GM12878 (cell line): ENCODE results near the gene PSMD4. TPM values are rescaled to one million over a fixed set of nuclear protein-coding genes. Genes with fewer than 3 reads are reported as not detected.

Experiments used
- ATAC-seq: fragments of 200-7000 bp; cut with Tn5 transposase; 3 replicates; pipeline ENCODE4 v1.9.1; 2020; ENCODE audit warnings: mild to moderate bottlenecking, moderate library complexity
- BruUV-seq: library from RNA; stranded (reverse); fragments of 400-500 nt; replicated peaks from 2 replicates; lab custom pipeline; 2021; lab: Mats Ljungman, UMichigan
- CTCF ChIA-PET: fragments of 300-600 bp; sonication (Branson Sonifier 250); formaldehyde crosslinking; extraction: SDS; loops from one replicate; lab custom pipeline; 2021; ENCODE audit warnings: inconsistent platforms; lab: Yijun Ruan, JAX
- POLR2A ChIA-PET: fragments of 350-600 bp; formaldehyde crosslinking; extraction: SDS; loops from one replicate; lab custom pipeline; 2021; ENCODE audit warnings: inconsistent platforms; lab: Charles Lee
- RAD21 ChIA-PET: fragments of 300-600 bp; sonication (Branson Sonifier 250); formaldehyde crosslinking; loops from one replicate; lab custom pipeline; 2023; ENCODE audit warnings: antibody characterized with exemption; ENCODE audit not compliant: unreplicated experiment; lab: Charles Lee
- SMC1A ChIA-PET: fragments of 300-600 bp; sonication (Branson Sonifier 250); formaldehyde crosslinking; loops from one replicate; lab custom pipeline; 2023; ENCODE audit not compliant: unreplicated experiment, uncharacterized antibody; lab: Charles Lee
- DNase-seq: peaks from one replicate; pipeline ENCODE4 v3.0.0-alpha.2; 2011; ENCODE audit warnings: low read depth, low spot score
- FAIRE-seq: peaks from 3 replicates; lab custom pipeline; 2011; peaks lifted over from hg19 to GRCh38; lab: Jason Lieb, UNC
- H2AFZ ChIP-seq: 2 replicates; pipeline ENCODE4 v1.6.0; 2011; ENCODE audit warnings: low read depth, low read length, control low read depth; ENCODE audit not compliant: control insufficient read depth
- H3K27ac ChIP-seq: 2 replicates; pipeline ENCODE4 v1.5.1; 2011; ENCODE audit warnings: control low read depth; ENCODE audit not compliant: control insufficient read depth, insufficient read depth
- H3K27me3 ChIP-seq, 2 experiments: replicated peaks in 1 of 2; 2 replicates each; pipeline versions ENCODE4 v1.6.0 to v1.6.1; 2011; ENCODE audit warnings: low read length in 1 of 2; ENCODE audit not compliant: control insufficient read depth in 2 of 2, insufficient read depth in 2 of 2
- H3K36me3 ChIP-seq, 2 experiments: 2 replicates each; pipeline ENCODE4 v1.5.1; 2011; ENCODE audit warnings: low read length in 1 of 2; ENCODE audit not compliant: control insufficient read depth in 2 of 2, insufficient read depth in 2 of 2
- H3K4me1 ChIP-seq: 2 replicates; pipeline ENCODE4 v1.6.1; 2011; ENCODE audit warnings: mild to moderate bottlenecking, low read length, moderate library complexity, mixed read lengths; ENCODE audit not compliant: control insufficient read depth, insufficient read depth
- H3K4me2 ChIP-seq: 2 replicates; pipeline ENCODE4 v1.6.0; 2011; ENCODE audit warnings: control low read depth; ENCODE audit not compliant: control insufficient read depth, insufficient read depth
- H3K4me3 ChIP-seq: fragments of 200-600 bp; sonication (generic); 2 replicates; pipeline ENCODE4 v1.5.1; 2016
- H3K79me2 ChIP-seq: 2 replicates; pipeline ENCODE4 v1.6.0; 2011; ENCODE audit warnings: low read length; ENCODE audit not compliant: control insufficient read depth, insufficient read depth
- H3K9ac ChIP-seq: 2 replicates; pipeline ENCODE4 v1.8.0; 2011; ENCODE audit warnings: low read length, control low read depth, mixed read lengths; ENCODE audit not compliant: control insufficient read depth, insufficient read depth
- H3K9me3 ChIP-seq: replicated peaks from 3 replicates; pipeline ENCODE4 v1.5.1; 2011; ENCODE audit warnings: mild to moderate bottlenecking, low read length; ENCODE audit not compliant: control insufficient read depth, insufficient read depth
- H4K20me1 ChIP-seq: 2 replicates; pipeline ENCODE4 v1.6.0; 2011; ENCODE audit not compliant: control insufficient read depth, insufficient read depth
- ATF2 ChIP-seq: IDR thresholded peaks from 2 replicates; pipeline ENCODE4 v1.6.1; 2012; ENCODE audit warnings: low read length, inconsistent platforms
- BCL11A ChIP-seq: IDR thresholded peaks from 2 replicates; pipeline ENCODE4 v1.6.1; 2011; ENCODE audit warnings: low read depth, low read length
- BRCA1 ChIP-seq: IDR thresholded peaks from 2 replicates; pipeline ENCODE4 v1.6.1; 2011; ENCODE audit warnings: low read depth, low read length, improper control_type of control experiment
- CBX3 ChIP-seq: fragments of 200-600 bp; sonication (generic); IDR thresholded peaks from 2 replicates; pipeline ENCODE4 v1.6.1; 2016; ENCODE audit warnings: low read depth, borderline replicate concordance
- ETV6 ChIP-seq, 2 experiments: fragments of 450-650 bp in 1 of 2; IDR thresholded peaks in 1 of 2; conservative IDR thresholded peaks in 1 of 2; 2 replicates each; pipeline ENCODE4 v1.6.1; 2014; ENCODE audit warnings: antibody characterized with exemption in 1 of 2, borderline replicate concordance in 1 of 2, low read depth in 1 of 2, mild to moderate bottlenecking in 1 of 2, moderate library complexity in 1 of 2
- FOXM1 ChIP-seq: IDR thresholded peaks from 2 replicates; pipeline ENCODE4 v1.6.1; 2012; ENCODE audit warnings: low read depth, mild to moderate bottlenecking, inconsistent platforms, low read length, moderate library complexity
- KLF5 ChIP-seq: fragments of 450-650 bp; IDR thresholded peaks from 2 replicates; pipeline ENCODE4 v1.6.1; 2014; ENCODE audit warnings: mild to moderate bottlenecking; ENCODE audit not compliant: partially characterized antibody
- MEF2A ChIP-seq: IDR thresholded peaks from 2 replicates; pipeline ENCODE4 v1.6.1; 2011; ENCODE audit warnings: low read depth, mild to moderate bottlenecking, low read length, moderate library complexity; ENCODE audit not compliant: insufficient read depth
- NR2C1 ChIP-seq: fragments of 450-650 bp; IDR thresholded peaks from 2 replicates; pipeline ENCODE4 v1.6.1; 2017; ENCODE audit warnings: antibody characterized with exemption, mild to moderate bottlenecking, moderate library complexity
- PKNOX1 ChIP-seq: fragments of 450-650 bp; IDR thresholded peaks from 2 replicates; pipeline ENCODE4 v1.6.1; 2016; ENCODE audit warnings: mild to moderate bottlenecking
- RAD51 ChIP-seq: fragments of 450-650 bp; IDR thresholded peaks from 2 replicates; pipeline ENCODE4 v1.6.1; 2016; ENCODE audit warnings: moderate library complexity, mild to moderate bottlenecking, inconsistent platforms
- RBBP5 ChIP-seq: fragments of 200-600 bp; sonication (generic); conservative IDR thresholded peaks from 2 replicates; pipeline ENCODE4 v1.6.1; 2016
- RUNX3 ChIP-seq: IDR thresholded peaks from 2 replicates; pipeline ENCODE4 v1.6.1; 2012; ENCODE audit warnings: low read length, inconsistent platforms
- SP1 ChIP-seq: IDR thresholded peaks from one replicate; pipeline ENCODE4 v1.6.1; 2011; ENCODE audit warnings: low read depth, low read length
- SPI1 ChIP-seq: IDR thresholded peaks from 2 replicates; pipeline ENCODE4 v1.6.1; 2011; ENCODE audit warnings: low read depth, mild to moderate bottlenecking, low read length, moderate library complexity, borderline replicate concordance; ENCODE audit not compliant: insufficient read depth
- SREBF2 ChIP-seq: IDR thresholded peaks from 2 replicates; pipeline ENCODE4 v1.6.1; 2012; ENCODE audit warnings: mild to moderate bottlenecking, low read length
- ZBTB11 ChIP-seq: fragments of 450-650 bp; formaldehyde crosslinking; IDR thresholded peaks from 2 replicates; pipeline ENCODE4 v1.5.0; 2022; ENCODE audit warnings: mild to moderate bottlenecking, missing genetic modification characterization
- WGBS: methylation state at CpG from one replicate; pipeline ENCODE4 v1.1.6; 2016; ENCODE audit warnings: low lambda C conversion rate; ENCODE audit not compliant: insufficient replicate concordance, insufficient coverage; ENCODE audit errors: missing lambda C conversion rate; 5-methylcytosine and 5-hydroxymethylcytosine counted together
- in situ Hi-C: fragments of 300-500 bp; cut with MboI; formaldehyde crosslinking; loops from 9 replicates; pipeline ENCODE4 v1.14.3; 2018; ENCODE audit warnings: mixed read lengths
- intact Hi-C: fragments of 100-400 bp; cut with micrococcal nuclease; formaldehyde crosslinking; loops from one replicate; pipeline ENCODE4 v1.14.2; 2022; ENCODE audit not compliant: unreplicated experiment
- polyA plus RNA-seq, 11 experiments: library from polyadenylated mRNA; depleted of rRNA in 4 of 11; unstranded in 6 of 11; stranded (reverse) in 5 of 11; fragments of >200 nt; fragmentation: Nextera tagmentation in 4 of 11; fragmentation: Illumina TruSeq in 1 of 11; extraction: Ambion mirVana in 4 of 11; extraction: Trizol in 1 of 11; gene quantifications; 1 replicate in 1 of 11; 2 replicates in 10 of 11; pipeline versions ENCODE4 v1.2.1 to v1.2.3, GENCODE V29; 2011 to 2016; ENCODE audit warnings: inconsistent platforms in 2 of 11, missing spikeins in 2 of 11, low read depth in 1 of 11
- total RNA-seq, 4 experiments: library from RNA; depleted of rRNA in 3 of 4; stranded (reverse); fragments of >200 nt in 3 of 4; fragmentation: Illumina TruSeq in 1 of 4; extraction: Trizol in 1 of 4; gene quantifications; 2 replicates each; pipeline versions ENCODE4 v1.2.1 to v1.2.3, GENCODE V29; 2013 to 2021

Gene PSMD4
- total and polyA plus RNA-seq, 10 of the 15 experiments (the other 5 are each of a cell fraction or from before 2014, with no cell fraction given): 129 to 281 (median 188) TPM

- ChIA-PET CTCF (interaction anchor here (0.7 to 1.6 kb wide), 7 partner anchors 15 to 177 kb away, joined by 3 to 6 read pairs (median 5); partner anchors contain the start of gene VPS72), SMC1A (interaction anchor here (0.7 to 2.0 kb wide), 6 partner anchors 15 to 87 kb away, joined by 3 to 5 read pairs (median 3); partner anchors contain the start of genes PSMD4 and VPS72), RAD21 (interaction anchor here (1.4 to 1.5 kb wide), 2 partner anchors 24 to 64 kb away, joined by 3 to 6 read pairs; no protein-coding TSS in a partner anchor), POLR2A (interaction anchor here (0.7 to 1.0 kb wide), 2 partner anchors 23 to 49 kb away, joined by 3 to 6 read pairs; partner anchors contain the start of gene PSMD4)
- Histone ChIP-seq H3K9me3 (no peaks in the 10 kb centered on the region), H3K27ac (peak overlapping the region; percentile 47), H2AFZ (peak overlapping the region; percentile 54), H3K79me2 (peaks cover 2% of the 10 kb centered on the region), H3K4me1 (peaks cover 15% of the 10 kb centered on the region), H3K9ac (no peak overlapping the region), H4K20me1 (no peaks in the 10 kb centered on the region), H3K27me3 (no peaks in the 10 kb centered on the region), H3K36me3 (no peaks in the 10 kb centered on the region), H3K4me3 (no peak overlapping the region), H3K4me2 (peak overlapping the region; percentile 21; the same call in 1 of the 2 replicates)
- intact Hi-C loops: no loop called here
- DNase-seq (peak; percentile 51), FAIRE-seq (no peak), ATAC-seq (no peak)
- 18% methylated on average over 2 of the region's 2 CpGs for WGBS
- in situ Hi-C loops: no loop called here
- no TSS peak for BruUV-seq
- TF ChIP-seq SPI1 (peak; percentile 89), SP1 (no peak), ZBTB11 (CRISPR knock-in tag) (no peak), NR2C1 (no peak), KLF5 (no peak), RUNX3 (peak; percentile 81), SREBF2 (no peak), RBBP5 (no peak), ETV6 (conservative IDR thresholded peaks at IDR 0.05 in 1 of 2, IDR thresholded peaks at IDR 0.05 in 1 of 2; ENCODE audit: borderline replicate concordance in 1 of 2, low read depth in 1 of 2) (peak in 1 of 2 experiments; percentile 75; a peak in 2 of 4 replicates), CBX3 (no peak), BRCA1 (no peak), FOXM1 (peak; percentile 73; the same call in 1 of the 2 replicates), PKNOX1 (no peak; the same call in 1 of the 2 replicates), RAD51 (no peak), BCL11A (peak; percentile 27; the same call in 1 of the 2 replicates), ATF2 (peak; percentile 91), MEF2A (0 out of 2 replicates have a peak, but pooled peaks have one; percentile 5)
These were observed 22.7 kb downstream of the PSMD4 start for GRCh38 chr1:151277249-151277648.
